Measurements from ENCODE around the gene CDCA4.

DNA sequence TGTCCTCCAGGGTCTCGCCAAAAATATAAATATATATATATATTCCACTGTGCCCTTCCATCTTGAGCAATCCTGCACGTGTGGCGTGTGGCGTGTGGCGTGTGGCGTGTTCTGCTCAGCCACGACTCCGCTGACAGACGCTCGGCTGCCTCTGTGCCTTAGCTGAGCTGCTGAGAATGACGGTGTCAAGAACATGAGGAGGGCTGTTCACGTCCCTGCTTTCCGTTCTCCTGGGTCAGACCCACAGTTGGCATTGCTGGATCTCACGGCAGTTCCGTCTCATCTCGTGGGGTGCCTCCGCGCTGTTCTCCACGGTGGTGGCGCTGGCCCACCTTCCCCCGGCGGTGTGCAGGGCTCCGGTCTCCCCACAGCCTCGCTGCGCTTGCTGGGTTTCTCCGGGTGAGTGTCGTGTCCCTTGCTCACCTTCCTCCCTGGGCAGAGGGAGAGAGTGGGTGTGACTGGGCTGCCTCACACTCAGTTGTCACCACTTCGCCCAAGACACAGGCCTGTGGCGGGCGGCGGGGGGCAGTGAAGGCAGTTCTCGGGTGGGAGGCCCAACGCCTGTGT is 34.9 kb upstream of the CDCA4 start:
- TF ChIP-seq CTCF (IDR thresholded peaks at IDR 0.05), result no peak
- no peak for TF ChIP-seq CHD2 (IDR thresholded peaks at IDR 0.05; ENCODE audit: low read length, partially characterized antibody)
- no peak for TF ChIP-seq TCF12 (IDR thresholded peaks at IDR 0.05)
- no peak for TF ChIP-seq FOXM1 (IDR thresholded peaks at IDR 0.05; ENCODE audit: low read depth)
- no peak for TF ChIP-seq TAF1 (IDR thresholded peaks at IDR 0.05; ENCODE audit: borderline replicate concordance, low read depth, low read length)
- no peak for TF ChIP-seq RCOR1 (IDR thresholded peaks at IDR 0.05; ENCODE audit: low read length)
